GM12891 (cell line): ENCODE results near the gene ELFN2.

Experiments used
- PAX5 ChIP-seq: IDR thresholded peaks from 2 replicates; pipeline ENCODE4 v1.6.1; 2011; ENCODE audit warnings: low read length, moderate library complexity, mild to moderate bottlenecking; ENCODE audit not compliant: insufficient read depth, severe bottlenecking
- POLR2A ChIP-seq: IDR thresholded peaks from 2 replicates; pipeline ENCODE4 v1.6.1; 2011; ENCODE audit warnings: low read depth, low read length, control low read depth
- POLR2AphosphoS5 ChIP-seq: IDR thresholded peaks from 2 replicates; pipeline ENCODE4 v1.6.1; 2011; ENCODE audit warnings: low read depth, low read length, control low read depth
- POU2F2 ChIP-seq: IDR thresholded peaks from 2 replicates; pipeline ENCODE4 v1.6.1; 2011; ENCODE audit warnings: low read depth, mild to moderate bottlenecking, control low read depth, low read length, moderate library complexity
- SPI1 ChIP-seq: IDR thresholded peaks from 2 replicates; pipeline ENCODE4 v1.6.1; 2011; ENCODE audit warnings: low read depth, low read length, control low read depth
- TAF1 ChIP-seq: IDR thresholded peaks from 2 replicates; pipeline ENCODE4 v1.6.1; 2011; ENCODE audit warnings: low read depth, low read length, control low read depth

DNA sequence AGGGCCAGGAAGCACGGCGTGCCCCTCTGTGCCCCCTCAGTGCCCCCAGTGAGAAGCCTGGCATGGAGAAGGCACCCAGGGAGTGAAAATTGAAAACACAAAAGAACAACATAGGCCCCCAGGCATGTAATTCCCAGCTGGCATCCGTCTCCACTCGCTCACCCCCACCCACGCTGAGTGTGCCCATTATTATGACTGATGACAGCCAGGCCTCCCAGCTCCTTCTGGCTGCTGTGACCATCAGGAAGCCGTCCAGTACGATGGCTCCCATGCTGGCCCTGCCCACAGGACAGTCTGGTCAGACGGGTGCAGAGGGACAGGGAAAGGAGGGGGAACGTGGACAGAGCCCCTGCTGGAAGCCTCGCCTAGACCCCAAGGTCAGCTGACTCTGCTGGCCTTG lies 30.1 kb downstream of the ELFN2 start:
- TF ChIP-seq POLR2A (no peak), POLR2AphosphoS5 (no peak), TAF1 (no peak), SPI1 (no peak), PAX5 (no peak), POU2F2 (no peak)
